Activated CD8-positive, alpha-beta memory T cell treated with anti-CD3 and anti-CD28 coated beads, Interleukin-2, amount 50 U/mL, for 1 hour (primary cell): ENCODE data around the gene OR8G5.

Experiments
- DNase-seq: peaks from one replicate; pipeline ENCODE4 v3.0.0-alpha.2; 2020; ENCODE audit errors: extremely low read depth

OR8G5 gene

GRCh38 chr11:124285610-124286344, 29.6 kb downstream of the OR8G5 start:
- DNase-seq, result no peak

- DNase-seq, result no peak
These were observed 38.5 kb downstream of the OR8G5 start for GRCh38 chr11:124294687-124295086.

- no peak for DNase-seq
These were observed 39.8 kb downstream of the OR8G5 start for GRCh38 chr11:124296016-124296415.

GRCh38 chr11:124297921-124298320, 41.7 kb downstream of the OR8G5 start:
- no peak for DNase-seq

- no peak for DNase-seq
These were observed 45.4 kb downstream of the OR8G5 start for GRCh38 chr11:124301548-124301947.

- DNase-seq, result no peak
These were observed 46.4 kb downstream of the OR8G5 start for GRCh38 chr11:124302347-124303125.

- DNase-seq, result no peak
These were observed 50.9 kb downstream of the OR8G5 start for GRCh38 chr11:124307093-124307492.

GRCh38 chr11:124310721-124311120, 54.5 kb downstream of the OR8G5 start:
- DNase-seq, result no peak

- no peak for DNase-seq
These were observed 55.1 kb downstream of the OR8G5 start for GRCh38 chr11:124311269-124311668.

GRCh38 chr11:124311670-124312069, 55.5 kb downstream of the OR8G5 start:
- DNase-seq, result no peak

- DNase-seq, result no peak
These were observed 57.0 kb downstream of the OR8G5 start for GRCh38 chr11:124313131-124313530.

- DNase-seq, result no peak
These were observed 57.7 kb downstream of the OR8G5 start, which contains the start of gene OR8D1 for GRCh38 chr11:124313849-124314248. OR8D1 (minus strand) TSS chr11:124313949; CDS start chr11:124310766, 3,183 bp downstream.

GRCh38 chr11:124315052-124315451, 58.9 kb downstream of the OR8G5 start:
- no peak for DNase-seq
